HG03575 (cell line): Measurements from ENCODE around the gene CIAO1.
"Not testable (repeated sequence)": the region's sequence is repeated elsewhere in the genome, so short reads cannot be mapped to it uniquely, and the experiment has no call there.

ENCODE experiments used
- ATAC-seq: cut with Tn5 transposase; IDR thresholded peaks from one replicate; pipeline ENCODE4 v1.9.1; 2021; ENCODE audit not compliant: unreplicated experiment, insufficient number of reproducible peaks, low FRiP score; ENCODE audit errors: extremely low read depth

The CIAO1 gene

DNA sequence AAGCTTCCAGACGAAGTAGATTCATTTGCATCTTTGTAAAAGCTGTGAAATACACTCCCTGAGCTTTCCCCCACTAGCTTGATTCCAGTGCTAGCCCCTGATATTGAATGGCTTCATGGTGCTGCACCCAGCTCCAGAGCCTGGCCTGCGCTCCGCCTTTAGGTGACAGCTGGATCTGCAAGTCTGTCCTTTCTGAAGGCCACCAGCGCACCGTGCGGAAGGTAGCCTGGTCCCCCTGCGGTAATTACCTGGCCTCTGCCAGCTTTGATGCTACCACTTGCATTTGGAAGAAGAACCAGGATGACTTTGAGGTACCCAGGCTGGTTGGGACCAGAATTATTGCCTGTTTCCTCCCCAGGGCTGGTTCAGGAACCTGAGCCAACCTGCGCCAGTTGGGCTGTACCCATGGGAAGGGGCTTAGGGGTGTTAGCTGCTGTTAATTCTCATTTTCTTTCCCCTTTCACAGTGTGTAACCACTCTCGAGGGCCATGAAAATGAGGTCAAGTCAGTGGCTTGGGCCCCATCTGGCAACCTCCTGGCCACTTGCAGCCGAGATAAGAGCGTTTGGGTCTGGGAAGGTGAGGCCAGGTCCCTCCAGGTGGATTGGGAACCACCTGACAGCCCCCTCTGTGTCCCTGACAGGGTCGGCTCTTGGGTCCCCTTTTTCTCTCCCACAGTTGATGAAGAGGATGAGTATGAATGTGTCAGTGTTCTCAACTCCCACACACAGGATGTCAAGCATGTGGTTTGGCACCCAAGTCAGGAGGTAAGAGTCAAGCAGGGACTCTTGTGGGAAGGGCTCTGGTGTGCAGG, 1.3 kb downstream of the CIAO1 start:
- ATAC-seq: no peak

DNA sequence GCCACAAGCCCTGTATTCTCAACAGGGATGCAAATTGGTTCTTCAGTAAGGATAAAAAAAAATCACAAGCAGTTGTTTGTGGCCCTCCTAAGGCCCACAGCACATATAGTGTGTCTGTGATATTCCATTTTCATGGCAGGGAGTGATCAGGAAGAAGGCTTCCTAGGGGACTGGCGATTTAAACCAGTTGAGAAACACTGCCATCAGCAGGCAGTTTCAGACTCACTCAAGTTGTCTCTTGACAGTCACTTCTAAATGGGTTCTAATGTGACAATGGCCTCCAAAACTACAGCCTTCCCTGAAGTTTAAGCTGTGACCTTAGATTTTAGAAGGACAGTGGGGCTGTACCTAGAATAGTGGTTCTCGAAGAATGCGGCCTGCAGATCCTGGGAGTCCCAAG, 6.0 kb downstream of the CIAO1 start:
- no peak for ATAC-seq

- no peak for ATAC-seq
Measured at GRCh38 chr2:96273763-96274162, 7.7 kb downstream of the CIAO1 start.

DNA sequence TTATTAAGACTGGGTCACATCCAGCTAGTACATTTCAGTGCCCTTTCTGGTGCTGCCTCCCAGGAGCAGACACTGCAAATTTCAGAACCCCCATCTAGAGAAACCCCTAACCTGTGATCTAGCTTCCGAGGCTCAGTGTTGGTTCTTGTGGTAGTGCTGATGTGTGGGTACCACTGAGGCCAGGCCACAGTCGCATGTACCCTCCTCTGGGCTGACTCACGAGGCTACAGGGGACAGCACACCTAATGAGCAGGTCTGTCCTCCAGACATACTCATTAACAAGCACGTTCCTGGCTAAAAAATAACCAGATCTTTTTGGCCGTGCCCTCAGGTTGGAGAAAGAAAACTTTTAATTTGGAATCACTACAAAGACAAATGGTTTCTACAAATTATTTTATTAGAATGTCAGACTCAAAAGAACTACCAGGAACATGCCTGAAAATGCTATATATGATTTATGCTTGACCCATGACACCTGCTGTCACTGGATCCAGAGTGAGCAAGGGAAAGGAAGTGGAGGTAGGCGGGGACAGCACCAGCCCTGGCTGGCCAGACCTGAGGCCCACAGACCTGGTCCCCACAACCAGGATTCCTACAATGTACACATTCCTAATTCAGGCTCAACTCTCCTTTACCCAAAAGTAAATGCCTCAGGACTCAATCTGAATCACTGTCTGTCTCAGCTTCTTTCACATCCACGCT, 8.5 kb downstream of the CIAO1 start:
- no peak for ATAC-seq

DNA sequence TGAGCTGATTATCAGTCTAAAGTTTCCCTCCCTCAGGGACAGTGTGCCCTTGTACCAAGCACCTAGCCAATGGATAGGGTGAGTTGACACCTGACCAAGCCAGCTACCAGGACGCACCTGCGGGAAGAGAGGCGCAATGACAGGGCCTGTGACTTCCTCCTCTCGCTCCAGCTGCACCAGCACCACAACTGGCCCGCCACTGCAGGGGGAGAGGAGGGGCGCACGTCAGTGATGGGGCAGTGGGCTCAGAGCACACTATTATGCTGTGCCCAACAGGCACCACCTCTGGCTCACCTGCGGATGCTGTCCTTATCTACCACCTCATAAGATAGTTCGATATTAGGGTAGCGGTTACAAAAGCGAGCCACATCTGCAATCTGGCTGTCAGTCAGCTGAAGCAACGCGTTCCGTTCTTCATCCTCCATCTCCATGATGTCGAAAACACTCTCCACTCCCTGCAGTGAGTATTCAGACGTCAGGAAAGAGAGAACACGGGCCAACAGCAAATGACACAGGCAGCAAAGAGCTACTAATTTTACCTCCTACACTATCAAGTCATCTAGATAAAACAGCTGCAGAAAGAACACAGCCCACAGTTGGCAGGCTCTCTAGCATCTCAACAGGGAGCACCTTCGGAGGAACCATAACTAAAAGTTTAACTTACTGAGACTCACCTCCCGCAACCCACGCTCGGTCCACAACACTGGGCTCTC, 10.9 kb downstream of the CIAO1 start:
- no peak for ATAC-seq

GRCh38 chr2:96287273-96287856, 21.3 kb downstream of the CIAO1 start:
- ATAC-seq: no peak

GRCh38 chr2:96291751-96292150, 25.7 kb downstream of the CIAO1 start:
- ATAC-seq: no peak

DNA sequence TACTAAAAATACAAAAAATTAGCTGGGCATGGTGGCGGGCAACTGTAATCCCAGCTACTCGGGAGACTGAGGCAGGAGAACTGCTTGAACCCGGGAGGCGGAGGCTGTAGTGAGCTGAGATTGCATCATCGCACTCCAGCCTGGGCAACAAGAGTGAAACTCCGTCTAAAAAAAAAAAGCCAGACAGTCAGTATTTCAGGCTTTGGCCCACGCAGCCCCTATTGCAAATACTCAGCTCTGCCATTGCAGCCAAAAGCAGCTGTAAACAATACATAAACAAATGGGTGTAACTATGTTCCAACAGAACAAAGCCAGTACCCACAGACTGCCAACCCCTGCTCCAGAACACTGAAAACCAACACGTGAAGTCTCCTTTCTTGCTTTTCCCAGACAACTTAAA, 28.2 kb downstream of the CIAO1 start:
- not testable (repeated sequence) for ATAC-seq

DNA sequence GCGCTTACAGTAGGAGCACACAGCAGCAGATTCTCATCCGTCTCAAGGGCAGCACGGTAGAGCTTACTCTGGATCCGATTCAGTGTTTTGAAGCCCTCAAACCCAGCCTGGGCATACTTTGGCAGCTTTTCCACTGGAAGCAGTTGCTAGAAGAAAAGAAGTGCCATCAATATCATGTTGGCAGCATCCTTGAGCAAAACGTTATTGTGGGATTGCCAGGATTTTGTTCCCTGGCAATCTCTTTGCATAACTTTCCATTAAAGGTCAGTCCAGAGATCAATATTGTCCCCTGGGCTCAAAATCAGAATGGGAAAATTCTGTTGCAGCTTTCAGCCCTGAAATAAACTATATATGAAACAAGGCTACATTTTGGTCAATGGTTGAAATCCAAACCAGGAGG, 30.9 kb downstream of the CIAO1 start:
- ATAC-seq: no peak

GRCh38 chr2:96301865-96302264, 35.8 kb downstream of the CIAO1 start:
- no peak for ATAC-seq

- no peak for ATAC-seq
Measured at GRCh38 chr2:96304606-96305005, 38.6 kb downstream of the CIAO1 start.

DNA sequence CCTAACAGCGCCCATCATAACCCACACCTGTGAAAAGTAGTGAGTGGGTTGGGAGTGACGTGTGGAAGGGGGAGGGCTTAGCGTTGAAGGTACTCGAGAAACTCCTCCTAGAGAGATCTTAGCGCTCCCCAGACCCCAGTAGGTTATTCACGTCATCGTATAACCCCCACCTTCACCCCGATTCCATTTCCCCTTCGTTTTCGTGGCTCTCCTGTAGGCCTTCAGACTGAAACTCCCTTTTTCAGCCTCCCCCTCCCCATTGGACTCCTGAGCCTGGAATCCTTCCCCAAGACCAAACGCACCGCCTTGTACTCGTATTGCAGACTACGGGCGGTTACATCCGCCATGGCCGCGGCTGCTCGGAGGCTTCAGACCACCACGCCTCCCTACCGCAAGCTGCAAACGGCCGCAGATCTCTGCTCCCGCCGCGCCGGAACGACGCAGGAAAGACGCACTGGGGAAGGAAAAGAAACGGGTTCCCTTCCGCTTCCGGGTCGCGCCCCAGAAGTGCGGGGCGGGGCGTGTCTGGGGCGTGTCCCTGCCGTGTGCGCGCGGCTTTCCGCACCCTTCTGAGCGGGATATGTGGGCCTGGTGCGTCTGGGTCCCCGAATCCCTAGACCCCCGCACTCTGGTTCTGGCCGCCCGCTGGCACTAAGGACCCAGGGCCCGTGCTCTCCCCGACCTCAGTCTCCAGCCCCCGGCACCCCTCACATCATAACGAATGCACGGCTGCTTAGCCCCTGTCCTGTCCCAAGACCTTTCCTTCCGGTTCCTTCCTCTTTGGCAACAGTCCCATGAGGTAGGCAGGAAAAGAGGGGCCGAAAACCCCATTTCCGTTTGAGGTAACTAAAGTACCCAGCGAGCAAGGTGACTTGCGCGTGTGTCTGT, 39.3 kb downstream of the CIAO1 start, which contains the start of gene SNRNP200:
Gene SNRNP200, minus strand, starts transcription at position 456 of the 888 bp plus-strand sequence. Its CDS starts 109 bp downstream, at position 347.
- ATAC-seq: no peak

DNA sequence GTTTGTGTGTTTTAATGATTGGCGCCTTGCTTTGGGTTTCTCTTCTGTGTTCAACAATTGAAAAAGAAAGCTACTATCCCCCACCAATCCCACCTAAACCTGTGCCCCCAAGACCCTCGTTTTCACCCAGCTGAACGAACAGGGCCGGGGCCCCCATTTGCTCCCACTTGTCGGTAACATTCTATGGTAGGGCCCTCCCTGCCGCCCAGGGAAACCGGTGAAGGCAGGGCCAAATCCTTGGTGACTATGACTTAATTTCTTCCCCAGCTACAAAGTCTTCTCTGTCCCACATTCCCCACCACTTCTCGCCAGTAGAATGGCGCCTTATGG, 39.9 kb downstream of the CIAO1 start:
- no peak for ATAC-seq

- no peak for ATAC-seq
Measured at GRCh38 chr2:96306370-96306769, 40.3 kb downstream of the CIAO1 start.

- no peak for ATAC-seq
Measured at GRCh38 chr2:96308248-96308647, 42.2 kb downstream of the CIAO1 start.

DNA sequence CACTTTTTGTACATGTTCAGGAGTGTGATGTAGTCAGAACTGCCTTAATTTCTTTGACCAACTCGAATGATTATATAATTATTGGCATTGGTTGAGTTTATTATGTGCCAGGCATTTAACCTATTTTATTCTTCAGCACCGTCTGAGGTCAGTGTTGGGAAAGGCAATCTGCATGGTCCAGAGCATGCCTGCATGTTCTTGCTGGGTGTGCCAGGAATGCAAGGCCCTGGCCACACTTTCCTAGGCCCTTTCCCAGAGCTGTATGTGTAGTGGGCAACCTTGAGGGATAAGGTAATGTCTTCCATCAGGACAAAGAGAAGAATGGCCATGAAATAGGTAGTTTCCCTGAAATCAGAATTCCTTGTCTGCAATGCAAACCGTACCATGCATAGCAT, 49.0 kb downstream of the CIAO1 start:
- ATAC-seq: no peak

DNA sequence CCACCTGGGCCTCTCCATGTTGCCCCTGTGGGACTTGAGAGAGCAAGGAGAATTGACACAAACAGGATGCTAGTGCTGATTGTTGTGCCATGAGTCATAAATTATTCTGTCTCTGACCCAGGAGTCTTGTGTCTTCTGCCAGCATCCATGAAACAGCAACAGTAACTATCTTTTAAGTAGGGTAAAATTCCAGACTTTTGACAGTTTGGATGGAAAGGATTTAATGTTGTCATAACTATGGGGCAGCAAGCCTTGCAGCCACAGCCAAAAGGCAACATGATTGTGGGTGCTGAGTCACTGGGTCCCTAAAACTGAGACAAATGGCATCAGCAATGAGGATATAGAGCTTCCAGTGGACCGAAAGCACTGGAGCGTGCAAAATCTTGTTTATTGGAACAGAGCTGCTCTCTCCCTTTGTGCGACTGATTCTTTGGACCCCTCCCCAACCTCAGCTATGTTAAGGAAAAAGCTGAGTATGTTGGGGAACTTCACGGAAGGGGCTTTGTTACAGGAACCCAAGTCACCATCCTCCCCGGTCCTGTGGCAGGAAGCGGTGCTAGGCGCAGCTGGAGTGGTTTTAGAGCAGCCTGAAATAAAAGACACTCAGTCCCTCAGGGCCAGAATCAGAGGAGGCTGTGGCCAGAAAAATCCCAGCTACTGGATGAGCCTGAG, 49.5 kb downstream of the CIAO1 start:
- no peak for ATAC-seq

DNA sequence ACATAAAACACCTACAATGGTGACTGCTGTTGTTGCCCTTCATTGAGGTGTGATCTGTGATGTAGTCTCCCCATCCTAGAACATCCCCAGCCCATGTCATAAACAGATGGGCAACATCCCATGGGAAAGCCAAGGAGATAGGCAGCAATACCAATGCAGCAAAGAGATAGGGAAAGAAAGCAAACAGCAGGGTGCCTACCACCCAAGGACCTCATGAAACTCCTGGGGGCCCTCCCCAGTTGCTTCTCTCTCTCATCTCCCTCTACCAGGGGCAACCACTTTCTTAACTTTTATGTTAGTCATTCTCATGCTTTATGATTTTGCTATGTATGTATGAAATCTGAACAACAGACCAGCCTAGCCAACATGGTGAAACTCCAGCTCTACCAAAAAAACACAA, 51.0 kb downstream of the CIAO1 start:
- ATAC-seq: no peak
